Stomach smooth muscle (tissue), 2 donors: ENCODE results near the gene TP53BP2.
"Not testable (repeated sequence)": the region's sequence is repeated elsewhere in the genome, so short reads cannot be mapped to it uniquely, and the experiment has no call there.

Experiments
- H3K27ac ChIP-seq: one replicate; pipeline ENCODE4 v1.7.0; 2013; ENCODE audit warnings: mild to moderate bottlenecking, low read length, inconsistent platforms
- H3K27me3 ChIP-seq, 2 donors: one replicate each; pipeline ENCODE4 v1.7.0; 2013; ENCODE audit warnings: low read length in 2 of 2; ENCODE audit not compliant: insufficient read depth in 2 of 2, control insufficient read depth in 1 of 2
- H3K36me3 ChIP-seq, 2 donors: one replicate each; pipeline ENCODE4 v1.7.0; 2013; ENCODE audit warnings: low read length in 2 of 2; ENCODE audit not compliant: control insufficient read depth in 2 of 2, insufficient read depth in 2 of 2
- H3K4me1 ChIP-seq: one replicate; pipeline ENCODE4 v1.7.0; 2013; ENCODE audit warnings: low read length; ENCODE audit not compliant: control insufficient read depth, insufficient read depth
- H3K4me3 ChIP-seq, 2 donors: one replicate each; pipeline ENCODE4 v1.7.0; 2013; ENCODE audit warnings: low read length in 2 of 2
- H3K9ac ChIP-seq, 2 donors: one replicate each; pipeline ENCODE4 v1.7.0; 2013; ENCODE audit warnings: low read length in 2 of 2, mild to moderate bottlenecking in 1 of 2
- H3K9me3 ChIP-seq, 2 donors: one replicate each; pipeline ENCODE4 v1.7.0; 2013; ENCODE audit warnings: low read length in 2 of 2; ENCODE audit not compliant: control insufficient read depth in 2 of 2
- donor health status: healthy.
- donor health status: Pancreatic carcinoma.

The TP53BP2 gene

DNA sequence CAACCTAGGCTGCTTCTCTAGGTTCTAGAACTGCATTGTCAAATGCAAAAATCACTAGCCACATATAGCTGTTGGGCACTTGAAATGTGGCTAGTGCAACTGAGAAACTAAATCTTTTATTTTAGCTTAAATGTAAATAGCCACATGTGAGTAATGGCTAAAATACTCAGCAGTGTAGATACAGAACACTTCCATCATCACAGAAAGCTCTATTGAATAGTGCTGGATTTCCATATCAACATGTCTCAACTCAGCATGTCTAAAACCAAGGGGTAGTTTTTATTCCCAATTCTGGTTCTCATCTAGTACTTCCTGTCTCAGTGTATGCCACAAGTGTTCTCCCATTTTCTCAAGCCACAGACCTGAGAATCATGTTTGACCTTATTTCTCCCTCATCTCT, 7.5 kb upstream of the TP53BP2 start:
- H3K4me3 ChIP-seq, result no peak overlapping the region
- H3K27me3 ChIP-seq, result no peaks in the 10 kb centered on the region
- no peak overlapping the region for H3K9ac ChIP-seq
- H3K36me3 ChIP-seq, result no peaks in the 10 kb centered on the region
- no peak overlapping the region for H3K27ac ChIP-seq
- no peaks in the 10 kb centered on the region for H3K4me1 ChIP-seq
- no peaks in the 10 kb centered on the region for H3K9me3 ChIP-seq

DNA sequence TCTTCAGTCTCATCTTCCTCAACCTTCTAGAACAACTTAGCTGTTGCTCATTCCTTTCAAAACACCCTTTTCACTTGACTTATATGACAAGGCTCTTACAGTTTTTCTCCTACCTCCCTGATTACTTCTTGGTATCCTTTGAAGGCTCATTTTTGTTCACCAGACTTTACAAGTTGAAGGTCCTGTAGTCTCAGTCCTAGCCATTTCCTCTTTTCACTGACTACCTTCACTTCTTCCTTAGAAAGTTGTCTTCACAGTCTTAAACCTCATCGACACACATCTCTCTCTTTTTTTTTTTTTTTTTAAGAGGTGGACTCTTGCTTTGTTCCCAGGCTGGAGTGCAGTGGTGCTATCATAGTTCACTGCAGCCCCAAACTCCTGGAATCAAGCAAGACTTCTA, 6.6 kb upstream of the TP53BP2 start:
- no peaks in the 10 kb centered on the region for H3K9me3 ChIP-seq
- H3K27me3 ChIP-seq, result no peaks in the 10 kb centered on the region
- H3K9ac ChIP-seq, result no peak overlapping the region
- H3K27ac ChIP-seq, result no peak overlapping the region
- H3K36me3 ChIP-seq, result no peaks in the 10 kb centered on the region
- H3K4me1 ChIP-seq, result no peaks in the 10 kb centered on the region
- H3K4me3 ChIP-seq, result no peak overlapping the region

DNA sequence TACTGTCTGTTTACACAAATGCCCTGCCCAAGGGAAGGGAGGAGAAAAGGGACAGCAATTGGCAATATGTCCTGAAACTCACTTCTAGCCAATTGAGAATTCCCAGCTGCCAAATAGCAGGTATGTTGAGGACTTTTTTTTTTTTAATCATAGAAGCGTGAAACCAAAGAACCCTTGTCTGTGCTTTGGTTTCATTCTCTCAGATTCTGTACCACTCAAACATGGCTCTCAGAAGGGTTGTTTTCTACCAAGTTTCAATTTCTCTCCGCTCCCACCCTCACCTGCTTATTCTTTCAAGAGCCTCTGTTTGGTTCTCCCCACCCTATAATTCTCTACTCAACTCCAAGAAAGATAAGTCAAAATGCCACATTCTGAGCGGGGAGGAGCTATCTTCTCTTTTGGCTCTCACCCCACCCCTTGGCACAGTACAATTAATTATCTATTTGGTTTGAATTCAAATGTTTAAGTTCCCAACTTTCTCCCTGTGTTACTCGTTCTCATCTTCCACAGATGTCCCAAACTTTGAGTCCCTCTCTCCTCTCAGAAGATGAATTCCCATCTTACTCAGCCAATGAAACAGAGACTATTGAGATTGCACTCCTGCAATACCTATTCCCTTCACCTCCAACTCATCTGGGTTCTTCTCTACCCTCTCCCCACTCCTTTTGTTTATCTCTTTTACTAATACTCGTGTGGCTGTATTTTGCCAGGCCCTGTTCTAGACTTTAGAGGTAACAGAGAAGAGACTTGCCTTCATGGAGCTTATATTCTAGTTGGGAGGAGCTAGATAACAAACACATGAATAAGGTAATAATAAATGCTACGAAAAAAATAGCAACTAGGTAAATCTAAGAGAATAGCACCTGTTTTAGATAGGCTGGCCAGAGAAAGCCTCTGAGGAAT, 3.9 kb upstream of the TP53BP2 start:
- no peaks in the 10 kb centered on the region for H3K36me3 ChIP-seq
- no peak overlapping the region for H3K9ac ChIP-seq
- H3K4me3 ChIP-seq, result no peak overlapping the region
- H3K4me1 ChIP-seq, result peaks cover 7% of the 10 kb centered on the region
- no peaks in the 10 kb centered on the region for H3K9me3 ChIP-seq
- H3K27me3 ChIP-seq, result no peaks in the 10 kb centered on the region
- H3K27ac ChIP-seq, result no peak overlapping the region

DNA sequence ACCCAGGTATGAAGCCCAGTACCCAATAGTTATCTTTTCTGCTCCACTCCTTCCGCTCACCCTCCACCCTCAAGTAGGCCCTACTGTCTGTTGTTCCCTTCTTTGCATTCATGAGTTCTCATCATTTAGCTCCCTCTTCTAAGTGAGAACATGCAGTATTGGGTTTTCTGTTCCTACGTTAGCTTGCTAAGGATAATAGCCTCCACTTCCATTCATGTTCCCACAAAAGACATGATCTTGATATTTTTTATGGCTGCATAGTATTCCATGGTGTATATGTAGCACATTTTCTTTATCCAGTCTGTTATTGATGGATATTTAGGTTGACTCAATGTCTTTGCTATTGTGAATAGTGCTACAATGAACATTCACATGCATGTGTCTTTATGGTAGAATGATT, 2.8 kb upstream of the TP53BP2 start:
- Histone ChIP-seq H3K4me1 (peaks cover 7% of the 10 kb centered on the region), H3K27ac (no peak overlapping the region), H3K36me3 (no peaks in the 10 kb centered on the region), H3K9me3 (no peaks in the 10 kb centered on the region), H3K27me3 (no peaks in the 10 kb centered on the region), H3K9ac (no peak overlapping the region), H3K4me3 (no peak overlapping the region)

DNA sequence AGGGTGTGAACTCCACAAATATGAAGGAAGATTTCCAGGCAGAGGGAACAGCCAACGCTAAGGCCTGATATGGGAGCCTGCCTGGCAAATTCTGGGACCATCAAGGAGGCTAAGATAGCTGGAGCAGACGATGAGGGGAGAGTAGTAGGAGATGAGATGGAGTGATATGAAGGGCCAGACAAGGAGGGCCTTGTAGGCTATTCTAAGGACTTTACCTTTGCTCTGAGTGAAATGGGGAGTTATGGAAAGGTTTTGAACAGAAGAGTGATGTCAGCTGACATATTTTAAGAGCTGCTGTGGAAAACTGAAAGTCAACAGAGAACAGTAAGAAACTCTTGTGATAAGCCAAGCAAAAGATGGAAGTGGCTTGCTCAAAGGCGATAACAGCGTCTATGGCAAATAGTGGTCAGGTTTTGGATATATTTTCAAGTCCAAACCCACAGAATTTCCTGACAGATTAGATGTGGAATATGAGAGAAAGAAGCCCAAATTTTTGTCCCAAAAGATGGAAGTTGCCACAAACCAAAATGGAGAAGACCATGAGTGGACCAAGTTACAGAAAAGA, 2.1 kb upstream of the TP53BP2 start:
- no peak overlapping the region for H3K4me3 ChIP-seq
- H3K9ac ChIP-seq, result no peak overlapping the region
- no peaks in the 10 kb centered on the region for H3K27me3 ChIP-seq
- peaks cover 7% of the 10 kb centered on the region for H3K4me1 ChIP-seq
- H3K27ac ChIP-seq, result peak overlapping the region; percentile 13
- no peaks in the 10 kb centered on the region for H3K9me3 ChIP-seq
- no peaks in the 10 kb centered on the region for H3K36me3 ChIP-seq

DNA sequence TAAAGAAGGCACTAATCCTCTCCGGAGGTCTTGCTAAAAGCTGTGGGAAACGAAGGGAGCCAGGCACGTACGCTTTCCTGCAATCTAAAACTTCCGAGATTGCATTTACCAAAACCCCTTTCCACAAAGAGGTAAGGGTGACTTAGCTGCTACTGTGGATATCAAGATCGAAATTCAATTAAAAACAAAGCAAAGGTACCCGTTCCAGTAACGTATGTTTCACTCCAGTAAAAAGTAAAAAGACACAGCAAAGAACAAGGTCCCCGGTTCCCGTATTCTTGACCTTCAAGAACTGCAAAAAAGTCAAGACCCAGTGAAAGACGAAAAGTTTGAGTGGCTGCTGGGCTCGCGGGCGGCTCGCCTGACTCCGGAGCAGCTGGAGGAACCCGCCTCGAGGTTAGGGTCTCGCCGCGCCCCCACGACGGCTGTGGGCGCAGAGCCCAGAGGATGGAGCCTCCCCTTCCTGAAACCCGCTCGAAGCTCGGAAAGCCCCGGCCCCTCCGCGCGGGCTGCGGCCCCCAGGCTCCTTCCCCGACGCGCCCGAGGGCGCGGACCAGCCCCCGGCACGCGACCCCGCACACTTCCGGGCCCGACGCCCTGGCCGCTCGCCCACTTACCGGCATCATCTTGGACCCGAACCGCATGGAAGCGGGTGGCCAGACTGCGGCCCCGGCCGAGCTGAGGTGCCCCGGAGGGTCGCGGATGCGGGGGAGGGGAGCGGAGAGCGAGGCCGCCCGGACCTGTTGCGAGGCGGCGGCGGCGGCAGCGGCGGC, 524 bp downstream of the TP53BP2 start:
- Histone ChIP-seq H3K9ac (peak overlapping the region; percentile 69 to 71), H3K4me3 (peak overlapping the region; percentile 86), H3K4me1 (peaks cover 7% of the 10 kb centered on the region), H3K9me3 (no peaks in the 10 kb centered on the region), H3K27ac (peak overlapping the region; percentile 76), H3K27me3 (no peaks in the 10 kb centered on the region), H3K36me3 (no peaks in the 10 kb centered on the region)

DNA sequence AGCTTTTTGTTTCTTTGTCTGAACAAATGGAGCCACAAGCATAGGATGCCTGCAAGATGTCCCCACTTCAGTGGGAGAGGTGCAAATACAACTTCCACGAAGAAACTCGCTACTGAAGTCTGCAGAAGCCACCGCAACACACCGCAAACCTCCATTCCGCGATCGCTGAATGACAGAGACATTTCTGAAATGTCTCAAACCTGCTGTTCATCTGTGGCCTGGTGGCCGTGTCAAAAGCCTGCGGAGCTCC, 1.0 kb downstream of the TP53BP2 start:
- H3K27me3 ChIP-seq, result no peaks in the 10 kb centered on the region
- no peaks in the 10 kb centered on the region for H3K9me3 ChIP-seq
- no peaks in the 10 kb centered on the region for H3K36me3 ChIP-seq
- peak overlapping the region; percentile 76 for H3K27ac ChIP-seq
- H3K4me3 ChIP-seq, result peak overlapping the region; percentile 86
- H3K4me1 ChIP-seq, result peaks cover 7% of the 10 kb centered on the region
- H3K9ac ChIP-seq, result peak overlapping the region; percentile 69 to 71

DNA sequence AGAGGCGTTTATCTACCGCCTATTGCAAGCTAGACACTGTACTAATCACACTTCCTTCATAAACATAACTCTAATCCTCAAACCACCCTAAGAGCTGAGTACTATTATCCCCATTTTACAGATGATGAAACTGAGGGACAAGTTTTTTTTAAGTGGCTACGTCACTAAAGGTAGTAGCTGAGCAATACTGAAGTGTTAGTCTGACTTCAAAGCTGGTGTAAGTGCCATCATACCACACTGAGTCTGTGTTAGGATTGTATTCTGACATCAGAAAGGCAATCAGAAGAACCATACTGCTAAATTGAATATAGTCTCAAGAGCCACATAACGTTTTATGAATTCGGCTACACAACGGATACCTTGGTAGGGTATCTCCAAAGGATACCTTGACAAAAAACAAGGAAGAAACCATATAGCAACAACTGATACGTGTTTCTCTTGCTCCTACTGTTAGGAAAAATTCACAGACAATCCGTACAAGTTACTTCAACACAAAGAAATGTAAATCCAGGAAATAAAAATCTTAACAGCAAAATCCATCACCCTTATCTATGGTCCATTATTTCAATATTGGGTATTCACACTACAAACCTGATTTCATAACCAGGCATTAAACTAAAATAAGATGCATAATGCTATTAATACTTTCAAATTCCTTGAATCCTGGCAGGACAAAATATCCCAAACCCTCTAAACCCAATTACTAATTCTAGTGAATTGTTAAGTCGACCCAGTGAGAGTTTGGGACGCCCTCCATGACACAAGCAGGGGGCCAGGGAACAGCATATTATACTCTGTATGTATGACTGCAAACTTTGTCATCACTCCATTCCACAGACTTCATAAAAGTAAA, 1.6 kb downstream of the TP53BP2 start:
- H3K36me3 ChIP-seq, result no peaks in the 10 kb centered on the region
- H3K27ac ChIP-seq, result peak overlapping the region; percentile 76
- peak overlapping the region; percentile 69 to 71 for H3K9ac ChIP-seq
- no peaks in the 10 kb centered on the region for H3K9me3 ChIP-seq
- H3K4me1 ChIP-seq, result peaks cover 7% of the 10 kb centered on the region
- no peaks in the 10 kb centered on the region for H3K27me3 ChIP-seq
- peak overlapping the region; percentile 86 for H3K4me3 ChIP-seq

DNA sequence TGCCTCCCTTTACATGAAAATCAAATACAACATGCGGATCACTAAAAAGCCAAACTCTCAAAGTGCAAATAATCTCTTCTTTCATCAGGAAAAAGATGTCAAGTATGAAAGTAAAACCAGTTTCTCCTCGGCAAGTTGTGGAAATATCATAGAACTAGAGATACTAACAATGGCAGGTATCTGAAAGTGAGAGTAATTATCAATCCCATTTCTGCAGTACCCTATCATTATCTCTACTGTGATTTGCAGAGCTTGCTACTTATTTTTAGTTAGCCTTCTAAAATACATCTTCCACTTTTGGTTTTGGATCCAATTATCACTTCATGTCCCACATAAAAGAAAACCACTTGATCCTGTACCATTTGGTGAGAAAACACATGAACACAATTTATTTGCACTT, 3.0 kb downstream of the TP53BP2 start:
- no peak overlapping the region for H3K4me3 ChIP-seq
- H3K27me3 ChIP-seq, result no peaks in the 10 kb centered on the region
- no peak overlapping the region for H3K9ac ChIP-seq
- H3K4me1 ChIP-seq, result peaks cover 10% of the 10 kb centered on the region
- H3K27ac ChIP-seq, result no peak overlapping the region
- no peaks in the 10 kb centered on the region for H3K36me3 ChIP-seq
- no peaks in the 10 kb centered on the region for H3K9me3 ChIP-seq

DNA sequence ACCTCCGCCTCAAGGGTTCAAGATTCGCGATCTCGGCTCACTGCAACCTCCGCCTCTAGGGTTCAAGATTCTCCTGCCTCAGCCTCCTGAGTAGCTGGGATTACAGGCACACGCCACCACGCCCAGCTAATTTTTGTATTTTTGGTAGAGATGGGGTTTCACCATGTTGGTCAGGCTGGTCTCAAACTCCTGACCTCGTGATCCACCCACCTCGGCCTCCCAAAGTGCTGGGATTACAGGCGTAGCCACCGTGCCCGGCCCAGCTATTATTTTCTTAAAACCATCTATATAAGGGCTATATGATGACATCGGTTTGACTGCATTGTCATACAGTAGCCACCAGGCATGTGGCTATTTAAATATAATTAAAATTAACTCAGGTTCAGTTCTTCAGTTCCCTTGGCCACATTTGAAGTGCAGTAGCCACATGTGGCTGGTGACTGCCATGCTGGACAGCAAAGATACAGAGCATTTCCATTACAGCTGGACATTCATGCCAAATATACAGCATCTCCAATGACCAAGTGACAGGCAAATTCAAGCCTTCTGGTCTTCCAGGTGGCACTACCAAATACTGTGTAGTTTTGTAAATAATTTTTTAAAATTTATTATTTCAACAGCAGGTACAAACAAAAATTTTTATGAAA, 3.6 kb downstream of the TP53BP2 start:
- not testable (repeated sequence) for H3K9ac ChIP-seq, H3K4me3 ChIP-seq, H3K9me3 ChIP-seq, H3K27me3 ChIP-seq, H3K36me3 ChIP-seq, H3K27ac ChIP-seq
- peaks cover 10% of the 10 kb centered on the region for H3K4me1 ChIP-seq
